Measurements from ENCODE around the gene ZFYVE1.
"Not testable (repeated sequence)": the region's sequence is repeated elsewhere in the genome, so short reads cannot be mapped to it uniquely, and the experiment has no call there.

ZFYVE1 gene

DNA sequence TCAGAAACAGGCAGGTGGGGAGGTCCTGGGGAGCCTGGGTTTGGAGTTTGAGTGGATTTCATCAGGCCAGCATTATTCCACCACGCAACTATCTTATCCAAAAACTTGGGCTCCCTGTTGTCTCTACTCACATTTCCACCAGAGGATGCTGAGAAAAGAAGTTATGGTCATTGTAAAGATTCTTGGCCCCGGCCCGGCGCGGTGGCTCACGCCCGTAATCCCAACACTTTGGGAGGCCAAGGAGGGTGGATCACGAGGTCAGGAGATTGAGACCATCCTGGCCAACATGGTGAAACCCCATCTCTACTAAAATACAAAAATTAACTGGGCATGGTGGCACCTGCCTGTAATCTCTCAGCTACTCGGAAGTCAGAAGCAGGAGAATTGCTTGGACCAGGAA, 70.2 kb downstream of the ZFYVE1 start:
- not testable (repeated sequence) for DNase-seq (ENCODE audit: low read depth)

- no peak for DNase-seq (ENCODE audit: low read depth)
These were observed 74.7 kb downstream of the ZFYVE1 start for GRCh38 chr14:72952171-72952570.

- peak; percentile 46 for DNase-seq (ENCODE audit: low read depth)
These were observed 78.3 kb downstream of the ZFYVE1 start for GRCh38 chr14:72948481-72949138.

DNA sequence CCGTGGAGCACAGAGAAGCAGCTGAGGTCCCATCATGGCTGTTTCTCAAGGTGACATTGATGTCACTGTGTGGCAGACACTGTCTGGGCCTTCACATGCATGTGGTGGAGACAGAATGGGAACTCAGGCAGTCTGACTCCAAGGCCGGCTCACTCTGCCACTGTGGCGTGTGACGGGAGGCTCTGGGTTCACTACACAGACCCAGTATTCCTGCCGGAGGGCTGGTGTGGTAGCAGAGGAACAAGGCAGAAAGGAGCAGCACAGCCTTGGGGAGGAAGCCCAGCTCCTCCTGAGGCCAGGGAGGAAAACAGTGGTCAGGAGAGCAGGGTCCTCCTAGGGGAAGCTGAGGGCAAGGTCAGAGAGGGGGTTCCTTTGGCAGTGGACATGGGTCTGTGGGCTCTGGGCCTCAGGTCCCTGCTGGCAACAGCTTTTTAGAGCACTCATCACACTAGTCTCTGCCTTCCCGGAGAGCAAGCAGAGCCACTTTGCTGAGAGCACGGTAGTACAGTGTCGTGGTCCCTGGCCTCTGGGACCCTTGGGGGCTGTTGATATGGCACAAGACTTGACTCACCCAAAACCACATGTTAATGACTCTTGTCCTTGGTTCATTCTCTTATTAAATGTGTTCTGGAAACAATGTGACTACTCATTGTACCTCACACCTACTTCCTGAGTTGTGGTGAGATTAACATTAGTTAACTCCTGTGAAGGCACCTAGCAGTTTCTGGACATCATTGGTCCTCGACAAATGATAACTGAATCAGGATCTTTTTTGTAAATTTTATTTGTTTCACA, 79.3 kb downstream of the ZFYVE1 start:
- DNase-seq (ENCODE audit: low read depth), result no peak

- no peak for DNase-seq (ENCODE audit: low read depth)
These were observed 80.4 kb downstream of the ZFYVE1 start for GRCh38 chr14:72946491-72946890.

DNA sequence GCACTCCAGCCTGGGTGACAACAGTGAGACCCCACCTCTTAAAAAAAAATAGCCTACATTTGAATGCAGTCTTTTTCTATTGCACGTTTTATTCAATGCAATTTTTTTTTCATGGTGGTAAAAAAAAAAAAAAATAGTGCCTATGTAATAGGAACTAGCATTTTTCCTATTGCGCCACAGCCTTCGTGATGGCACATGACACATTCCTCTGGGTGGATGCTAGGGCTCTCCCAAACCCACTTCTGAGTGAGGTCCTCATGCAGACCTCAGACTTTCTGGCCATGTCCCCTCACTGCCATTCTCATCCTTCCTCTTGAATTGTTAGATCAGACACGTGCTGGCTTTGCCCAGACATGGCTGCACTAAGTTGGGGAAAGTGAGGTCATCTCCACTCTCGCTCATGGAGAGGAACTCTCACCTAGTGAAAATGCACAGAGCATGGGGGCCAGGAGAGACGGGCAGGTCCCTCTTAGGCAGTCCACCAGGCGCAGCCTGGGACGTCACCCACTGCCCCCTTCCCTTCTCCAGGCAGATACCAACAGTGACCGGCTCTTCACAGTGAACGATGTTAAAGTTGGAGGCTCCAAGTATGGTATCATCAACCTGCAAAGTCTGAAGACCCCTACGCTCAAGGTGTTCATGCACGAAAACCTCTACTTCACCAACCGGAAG, 81.4 kb downstream of the ZFYVE1 start:
- DNase-seq (ENCODE audit: low read depth), result no peak

DNA sequence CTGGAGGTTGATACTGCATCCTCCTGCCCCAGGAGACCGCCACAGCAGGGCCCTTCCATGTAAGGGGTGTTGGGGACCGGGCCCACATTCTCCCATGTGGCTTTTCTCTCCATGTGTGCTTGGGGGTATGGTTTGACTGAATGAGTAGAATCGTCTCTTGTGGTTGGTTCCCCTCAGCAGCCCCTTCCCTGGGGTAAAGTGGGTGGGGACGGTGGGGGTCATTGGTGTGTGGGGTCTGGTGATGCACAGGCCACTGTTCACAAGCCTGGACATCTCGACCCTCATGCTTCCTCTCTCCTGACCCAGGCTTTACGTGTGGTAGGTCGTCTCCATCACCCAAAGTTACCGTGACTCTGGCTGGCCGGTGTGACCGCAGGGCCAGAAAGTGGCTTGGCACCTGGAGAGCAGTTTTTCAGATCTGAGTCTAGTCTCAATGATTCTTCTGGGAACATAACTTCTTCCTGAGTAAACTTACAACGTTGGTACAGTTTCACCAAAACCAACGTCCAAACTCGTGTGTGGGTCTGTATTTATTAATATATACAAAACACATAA, 83.0 kb downstream of the ZFYVE1 start:
- no peak for DNase-seq (ENCODE audit: low read depth)

DNA sequence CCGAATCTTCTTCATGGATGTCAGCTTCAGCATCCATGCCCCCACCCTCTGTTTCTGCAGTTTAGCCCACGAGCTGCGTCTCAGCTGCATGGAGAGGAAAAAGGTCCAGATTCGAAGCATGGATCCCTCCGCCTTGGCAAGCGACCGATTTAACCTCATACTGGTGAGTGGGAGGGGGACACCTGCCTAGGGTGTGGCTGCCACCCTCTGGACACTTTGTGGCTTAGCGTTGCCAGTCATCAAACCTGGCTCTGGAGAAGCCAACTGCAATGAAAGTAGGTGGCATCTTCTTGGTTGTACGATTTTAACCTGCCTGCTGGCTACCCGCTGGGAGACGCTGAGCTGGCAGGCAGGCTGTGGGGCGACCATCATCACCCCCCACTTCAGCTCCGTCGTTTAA, 84.0 kb downstream of the ZFYVE1 start:
- no peak for DNase-seq (ENCODE audit: low read depth)

DNA sequence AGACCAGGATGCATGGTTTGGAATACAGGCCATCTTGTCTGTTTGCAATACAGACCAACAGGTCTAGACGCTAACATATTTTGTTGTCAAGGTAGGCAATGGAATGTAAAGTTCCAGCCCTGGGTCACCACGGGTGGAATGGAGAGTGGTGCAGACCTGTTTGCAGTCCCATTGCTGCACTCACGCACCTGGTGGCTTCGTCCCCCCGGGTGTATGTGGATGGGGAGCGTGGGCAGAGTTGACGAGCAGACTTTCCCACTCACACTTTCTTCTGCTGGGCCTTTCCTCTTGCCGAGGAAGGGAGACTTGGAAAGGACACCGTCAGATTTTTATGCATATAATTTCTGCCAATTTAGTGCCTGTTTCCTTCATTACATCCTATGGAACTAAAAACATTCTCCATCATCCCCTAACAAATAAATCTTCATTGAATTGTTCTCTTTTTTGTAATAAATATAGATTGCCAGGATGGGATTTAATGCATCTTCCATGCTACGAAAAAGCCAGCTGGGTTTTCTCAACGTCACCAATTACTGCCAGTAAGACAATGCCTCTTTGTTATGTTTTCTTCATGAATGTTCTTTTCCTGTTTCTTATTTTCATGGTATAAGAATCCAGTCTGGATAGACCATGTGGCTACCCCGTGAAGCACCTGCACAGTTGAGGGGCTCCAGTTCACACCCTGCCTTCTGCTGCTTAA, 85.5 kb downstream of the ZFYVE1 start:
- no peak for DNase-seq (ENCODE audit: low read depth)

DNA sequence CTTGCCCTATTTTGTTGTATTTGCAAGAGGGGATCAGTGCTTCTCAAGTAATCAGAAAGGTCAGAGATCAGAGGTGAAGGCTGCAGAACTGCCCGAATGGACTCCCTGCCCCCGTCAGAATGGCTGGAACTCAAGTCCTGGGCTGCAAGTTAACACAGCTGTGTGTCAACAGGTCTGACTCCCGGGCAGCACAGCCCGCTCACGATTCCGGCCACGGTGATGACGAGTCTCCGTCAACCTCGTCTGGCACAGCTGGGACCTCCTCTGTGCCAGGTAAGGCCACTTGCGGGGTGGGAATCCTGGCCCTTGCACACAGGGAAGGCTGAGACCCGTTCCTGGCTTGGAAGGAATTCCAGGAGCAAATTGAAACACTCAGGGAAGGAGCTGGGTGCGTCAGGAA, 87.3 kb downstream of the ZFYVE1 start:
- no peak for DNase-seq (ENCODE audit: low read depth)

GRCh38 chr14:72932893-72933292, 94.0 kb downstream of the ZFYVE1 start:
- DNase-seq (ENCODE audit: low read depth), result no peak

DNA sequence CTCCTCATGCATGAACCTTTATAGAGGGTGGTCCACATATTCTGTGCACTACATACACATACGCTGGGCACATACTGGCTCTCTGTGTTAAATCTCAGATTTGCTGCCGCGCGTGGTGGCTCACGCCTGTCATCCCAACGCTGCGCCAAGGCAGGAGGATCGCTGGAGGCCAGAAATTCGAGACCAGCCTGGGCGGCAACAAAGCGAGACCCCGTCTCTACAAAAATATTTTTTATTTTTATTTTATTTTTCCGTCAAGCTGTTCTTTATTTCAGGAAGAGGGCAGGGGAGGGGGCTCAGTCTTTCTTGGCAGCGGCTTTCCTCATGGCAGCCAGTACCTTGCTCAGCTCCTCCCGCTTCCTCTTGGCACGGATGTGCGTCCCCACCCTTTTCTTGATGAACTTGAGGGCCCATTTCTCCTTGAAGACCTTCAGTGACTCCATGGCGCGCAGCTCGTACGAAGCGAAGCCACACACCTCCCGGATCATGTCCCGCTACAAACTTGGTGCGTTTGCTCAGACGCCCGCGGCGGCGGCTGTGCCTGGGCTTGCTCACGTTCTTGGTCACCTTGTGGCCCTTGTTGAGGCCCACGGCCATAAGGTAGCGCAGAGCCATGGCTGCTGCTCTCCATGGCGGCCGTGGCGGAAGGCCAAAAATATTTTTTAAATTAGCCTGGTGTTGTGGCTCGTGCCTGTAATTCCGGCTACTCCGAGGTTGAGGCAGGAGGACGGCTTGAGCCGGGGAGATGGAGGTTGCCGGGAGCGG, 97.4 kb downstream of the ZFYVE1 start:
- DNase-seq (ENCODE audit: low read depth), result no peak

GRCh38 chr14:72928872-72929271, 98.0 kb downstream of the ZFYVE1 start:
- no peak for DNase-seq (ENCODE audit: low read depth)

DNA sequence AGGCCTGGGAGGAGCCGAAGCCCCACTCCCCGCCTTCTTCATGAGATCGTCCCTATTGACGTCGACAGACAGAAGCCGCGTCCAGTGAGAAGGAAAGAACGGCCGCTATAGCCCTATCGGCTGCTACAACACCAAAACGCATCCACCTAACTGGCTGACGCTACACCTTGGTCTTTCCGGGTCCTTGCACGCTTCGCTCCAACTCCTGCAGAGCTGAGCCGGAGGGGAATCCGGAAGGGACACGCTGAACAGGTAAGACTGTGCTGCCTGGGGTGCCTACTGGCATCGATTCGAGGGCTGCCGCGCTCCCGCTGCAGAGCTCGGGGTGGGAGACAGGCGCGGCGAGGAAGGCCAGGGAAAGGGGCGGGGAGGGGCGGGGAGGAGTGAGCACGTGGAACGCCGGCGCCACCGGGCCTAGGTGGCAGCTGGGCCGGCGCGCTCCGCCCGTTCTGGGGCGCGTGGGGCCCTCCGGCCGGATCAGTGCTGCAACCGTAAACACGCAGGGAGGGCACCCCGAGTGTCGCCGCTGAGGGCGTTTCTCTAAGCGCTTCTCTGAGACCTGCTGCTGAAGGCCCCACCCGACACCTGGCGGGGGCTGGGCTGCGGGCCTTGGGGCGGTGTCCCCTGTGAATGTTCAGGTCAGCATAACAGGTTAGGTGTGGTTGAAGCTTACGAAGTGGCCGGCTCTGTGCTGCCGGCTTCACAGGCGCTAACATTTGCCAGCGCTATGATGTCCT, 100.4 kb downstream of the ZFYVE1 start, which contains the start of gene DCAF4:
Gene DCAF4 (plus strand): TSS at position 173 of the 737 bp plus-strand sequence. CDS start 11,515 bp downstream, outside the sequence.
- peak; percentile 89 for DNase-seq (ENCODE audit: low read depth)

GRCh38 chr14:72925815-72926291, 101.1 kb downstream of the ZFYVE1 start:
- no peak for DNase-seq (ENCODE audit: low read depth)

DNA sequence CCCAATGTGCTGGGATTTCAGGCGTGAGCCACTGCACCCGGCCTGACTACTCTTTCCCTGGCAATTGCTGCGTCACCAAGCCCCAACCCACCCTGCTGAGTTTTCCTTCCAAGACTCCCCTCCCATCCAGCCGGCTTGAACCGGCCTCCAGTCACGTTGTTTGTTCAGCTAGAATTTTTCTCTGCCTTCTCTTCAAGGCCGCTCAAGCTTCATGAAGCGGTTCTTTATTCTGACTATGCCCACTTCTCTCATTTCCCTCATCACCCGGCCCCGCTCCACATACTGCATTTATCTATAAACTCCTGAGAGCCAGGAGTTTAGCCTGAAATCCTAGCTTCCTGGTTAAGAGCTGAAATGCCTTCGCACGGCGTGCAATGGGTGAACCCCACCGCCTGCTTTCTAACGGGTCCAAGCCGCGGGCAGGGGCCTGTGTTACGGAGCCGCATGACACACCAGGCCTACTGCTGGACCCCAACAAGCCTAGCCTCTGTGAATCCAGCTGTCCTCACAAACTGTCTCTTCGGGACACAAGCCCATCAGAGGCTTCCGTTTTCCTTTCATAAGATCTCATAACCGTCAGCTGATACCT, 101.6 kb downstream of the ZFYVE1 start:
- DNase-seq (ENCODE audit: low read depth), result no peak

- DNase-seq (ENCODE audit: low read depth), result no peak
These were observed 102.6 kb downstream of the ZFYVE1 start for GRCh38 chr14:72924337-72924736.

GRCh38 chr14:72921396-72921795, 105.5 kb downstream of the ZFYVE1 start:
- no peak for DNase-seq (ENCODE audit: low read depth)

DNA sequence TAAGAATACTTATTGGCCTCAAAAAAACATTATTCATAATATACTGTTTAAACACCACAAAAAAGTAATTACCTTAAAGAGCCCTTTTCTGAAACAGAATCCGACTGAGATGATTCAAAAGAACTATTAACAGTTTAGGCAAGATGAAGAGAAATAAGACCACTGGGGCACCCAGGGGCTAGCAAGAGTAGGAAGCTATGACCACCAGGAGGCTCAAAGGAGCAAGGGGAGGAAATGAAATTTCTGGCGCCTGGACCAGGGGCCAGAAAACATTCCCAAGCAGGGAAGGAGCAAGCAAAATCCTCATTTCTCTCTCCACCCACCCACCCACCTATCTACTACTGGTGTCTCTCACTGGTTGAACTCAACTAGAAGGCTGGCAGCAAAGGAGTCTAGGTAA, 106.9 kb downstream of the ZFYVE1 start:
- no peak for DNase-seq (ENCODE audit: low read depth)
